GM21390 (cell line): ENCODE measurements around the gene MLANA.
"Not testable (repeated sequence)": the region's sequence is repeated elsewhere in the genome, so short reads cannot be mapped to it uniquely, and the experiment has no call there.

ENCODE experiments used
- ATAC-seq: cut with Tn5 transposase; IDR thresholded peaks from one replicate; pipeline ENCODE4 v1.9.1; 2021; ENCODE audit not compliant: unreplicated experiment

MLANA gene

GRCh38 chr9:5869315-5870019 lies 21.2 kb upstream of the MLANA start:
- no peak for ATAC-seq

GRCh38 chr9:5870020-5870339 lies 20.7 kb upstream of the MLANA start:
- no peak for ATAC-seq

- no peak for ATAC-seq
Measured at GRCh38 chr9:5870691-5871090, 20.0 kb upstream of the MLANA start.

GRCh38 chr9:5871785-5872184 lies 18.9 kb upstream of the MLANA start:
- no peak for ATAC-seq

- no peak for ATAC-seq
Measured at GRCh38 chr9:5872511-5872910, 18.2 kb upstream of the MLANA start.

- ATAC-seq: no peak
Measured at GRCh38 chr9:5873439-5873838, 17.2 kb upstream of the MLANA start.

- ATAC-seq: no peak
Measured at GRCh38 chr9:5874048-5874447, 16.6 kb upstream of the MLANA start.

GRCh38 chr9:5876026-5876425 lies 14.7 kb upstream of the MLANA start:
- ATAC-seq: no peak

GRCh38 chr9:5876711-5877110 lies 14.0 kb upstream of the MLANA start:
- no peak for ATAC-seq

- ATAC-seq: no peak
Measured at GRCh38 chr9:5879419-5880181, 11.1 kb upstream of the MLANA start.

- not testable (repeated sequence) for ATAC-seq
Measured at GRCh38 chr9:5882244-5883012, 8.3 kb upstream of the MLANA start.

GRCh38 chr9:5884191-5884590 lies 6.5 kb upstream of the MLANA start:
- no peak for ATAC-seq

- ATAC-seq: peak; percentile 97
Measured at GRCh38 chr9:5886114-5886939, 4.4 kb upstream of the MLANA start.

GRCh38 chr9:5892456-5893133 lies 1.9 kb downstream of the MLANA start:
- ATAC-seq: no peak

GRCh38 chr9:5893134-5893505 lies 2.4 kb downstream of the MLANA start:
- no peak for ATAC-seq

- no peak for ATAC-seq
Measured at GRCh38 chr9:5893591-5894236, 3.0 kb downstream of the MLANA start.

- ATAC-seq: no peak
Measured at GRCh38 chr9:5894237-5894959, 3.7 kb downstream of the MLANA start.

- ATAC-seq: no peak
Measured at GRCh38 chr9:5895782-5896181, 5.1 kb downstream of the MLANA start.

- ATAC-seq: no peak
Measured at GRCh38 chr9:5896863-5897262, 6.2 kb downstream of the MLANA start.
